Measurements from ENCODE around the gene SLFN14.

The SLFN14 gene

DNA sequence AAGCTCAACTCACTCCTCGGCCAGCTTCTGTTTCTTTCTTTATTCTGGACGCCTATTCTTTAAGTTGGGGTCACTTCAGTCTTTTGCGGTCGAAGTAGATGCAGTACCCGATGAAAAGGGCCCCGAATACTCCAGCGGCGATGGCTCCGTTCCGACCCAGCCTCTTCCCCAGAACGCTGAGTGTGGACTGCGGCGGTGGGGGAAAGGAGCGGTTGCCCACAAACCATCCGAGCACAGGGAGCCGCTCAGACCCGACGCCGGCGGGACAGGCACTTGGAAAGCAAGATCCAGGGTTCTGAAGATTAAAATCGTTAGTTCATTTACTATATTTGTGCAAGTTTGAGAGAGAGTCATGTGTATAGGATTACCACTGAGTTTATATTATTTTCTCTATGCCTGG, 45.6 kb downstream of the SLFN14 start:
- H3K4me3 ChIP-seq (ENCODE audit: low read depth, low read length): no peak overlapping the region
- TF ChIP-seq, protein P1, sequence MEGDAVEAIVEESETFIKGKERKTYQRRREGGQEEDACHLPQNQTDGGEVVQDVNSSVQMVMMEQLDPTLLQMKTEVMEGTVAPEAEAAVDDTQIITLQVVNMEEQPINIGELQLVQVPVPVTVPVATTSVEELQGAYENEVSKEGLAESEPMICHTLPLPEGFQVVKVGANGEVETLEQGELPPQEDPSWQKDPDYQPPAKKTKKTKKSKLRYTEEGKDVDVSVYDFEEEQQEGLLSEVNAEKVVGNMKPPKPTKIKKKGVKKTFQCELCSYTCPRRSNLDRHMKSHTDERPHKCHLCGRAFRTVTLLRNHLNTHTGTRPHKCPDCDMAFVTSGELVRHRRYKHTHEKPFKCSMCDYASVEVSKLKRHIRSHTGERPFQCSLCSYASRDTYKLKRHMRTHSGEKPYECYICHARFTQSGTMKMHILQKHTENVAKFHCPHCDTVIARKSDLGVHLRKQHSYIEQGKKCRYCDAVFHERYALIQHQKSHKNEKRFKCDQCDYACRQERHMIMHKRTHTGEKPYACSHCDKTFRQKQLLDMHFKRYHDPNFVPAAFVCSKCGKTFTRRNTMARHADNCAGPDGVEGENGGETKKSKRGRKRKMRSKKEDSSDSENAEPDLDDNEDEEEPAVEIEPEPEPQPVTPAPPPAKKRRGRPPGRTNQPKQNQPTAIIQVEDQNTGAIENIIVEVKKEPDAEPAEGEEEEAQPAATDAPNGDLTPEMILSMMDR (IDR thresholded peaks at IDR 0.05; ENCODE audit: insufficient read depth, low read depth, low read length, missing control alignments): no peak
- no peak for DNase-seq (ENCODE audit: low read depth)

DNA sequence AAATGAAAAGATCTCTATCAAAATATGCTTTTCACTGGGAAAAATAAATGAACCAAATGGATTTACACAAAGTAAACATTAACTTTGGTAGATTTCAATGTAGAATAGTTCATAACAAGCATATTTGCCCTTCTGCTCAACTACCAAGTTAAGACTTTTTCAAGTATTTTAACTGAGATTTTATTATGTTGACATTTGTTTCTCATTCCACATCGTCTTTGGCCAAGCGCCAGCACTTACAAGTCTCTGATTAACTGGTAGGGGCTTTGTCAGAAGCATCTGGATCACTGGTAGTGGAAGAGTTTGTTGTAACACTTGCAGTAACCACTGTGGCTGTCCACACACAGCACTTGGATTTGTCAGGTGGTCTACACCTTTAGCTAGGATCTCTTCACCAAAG, 46.1 kb downstream of the SLFN14 start:
- no peak overlapping the region for H3K4me3 ChIP-seq (ENCODE audit: low read depth, low read length)
- no peak for DNase-seq (ENCODE audit: low read depth)
- TF ChIP-seq, protein P1 (IDR thresholded peaks at IDR 0.05; ENCODE audit: insufficient read depth, low read depth, low read length, missing control alignments): no peak

All from GM12865 (cell line).